ENCODE data around the gene SPINK9.
"Not testable (repeated sequence)": the region's sequence is repeated elsewhere in the genome, so short reads cannot be mapped to it uniquely, and the experiment has no call there.

SPINK9 gene

GRCh38 chr5:148312153-148312552 is 23.2 kb upstream of the SPINK9 start, which contains the start of gene SPINK7:
SPINK7 (plus strand) TSS chr5:148312423; CDS start chr5:148312484, 61 bp downstream.
- TF ChIP-seq ZFX (IDR thresholded peaks at IDR 0.05) (no peak), CTCF (conservative IDR thresholded peaks at IDR 0.05) (no peak)
- no peak within 1 kb of the TSS for H3K27ac ChIP-seq

- no peak overlapping the region for H3K27ac ChIP-seq
- TF ChIP-seq CTCF (conservative IDR thresholded peaks at IDR 0.05) (0 out of 2 replicates have a peak, but pooled peaks have one; percentile 11), ZFX (IDR thresholded peaks at IDR 0.05) (no peak)
Measured at GRCh38 chr5:148314187-148314586, 21.2 kb upstream of the SPINK9 start.

- no peak overlapping the region for H3K27ac ChIP-seq
- TF ChIP-seq CTCF (conservative IDR thresholded peaks at IDR 0.05), result no peak
- no peak for TF ChIP-seq ZFX (IDR thresholded peaks at IDR 0.05)
Measured at GRCh38 chr5:148314731-148315130, 20.6 kb upstream of the SPINK9 start.

GRCh38 chr5:148320011-148320963 is 15.1 kb upstream of the SPINK9 start:
- not testable (repeated sequence) for H3K27ac ChIP-seq

GRCh38 chr5:148333262-148333849 is 2.0 kb upstream of the SPINK9 start:
- TF ChIP-seq CTCF (conservative IDR thresholded peaks at IDR 0.05) (no peak), ZFX (IDR thresholded peaks at IDR 0.05) (no peak)
- H3K27ac ChIP-seq, result no peak overlapping the region

- TF ChIP-seq CTCF (conservative IDR thresholded peaks at IDR 0.05) (no peak), ZFX (IDR thresholded peaks at IDR 0.05) (no peak)
- no peak overlapping the region for H3K27ac ChIP-seq
Measured at GRCh38 chr5:148336704-148337435, 1.5 kb downstream of the SPINK9 start.

GRCh38 chr5:148342371-148343045 is 7.1 kb downstream of the SPINK9 start:
- no peak overlapping the region for H3K27ac ChIP-seq
- TF ChIP-seq ZFX (IDR thresholded peaks at IDR 0.05), result no peak

Measured in C4-2B (cell line).